ENCODE results near the gene DBH. TPM values are rescaled to one million over a fixed set of nuclear protein-coding genes. Genes with fewer than 3 reads are reported as not detected.

DBH gene
- total RNA-seq, 1 donor from 2014 or later: not detected

DNA sequence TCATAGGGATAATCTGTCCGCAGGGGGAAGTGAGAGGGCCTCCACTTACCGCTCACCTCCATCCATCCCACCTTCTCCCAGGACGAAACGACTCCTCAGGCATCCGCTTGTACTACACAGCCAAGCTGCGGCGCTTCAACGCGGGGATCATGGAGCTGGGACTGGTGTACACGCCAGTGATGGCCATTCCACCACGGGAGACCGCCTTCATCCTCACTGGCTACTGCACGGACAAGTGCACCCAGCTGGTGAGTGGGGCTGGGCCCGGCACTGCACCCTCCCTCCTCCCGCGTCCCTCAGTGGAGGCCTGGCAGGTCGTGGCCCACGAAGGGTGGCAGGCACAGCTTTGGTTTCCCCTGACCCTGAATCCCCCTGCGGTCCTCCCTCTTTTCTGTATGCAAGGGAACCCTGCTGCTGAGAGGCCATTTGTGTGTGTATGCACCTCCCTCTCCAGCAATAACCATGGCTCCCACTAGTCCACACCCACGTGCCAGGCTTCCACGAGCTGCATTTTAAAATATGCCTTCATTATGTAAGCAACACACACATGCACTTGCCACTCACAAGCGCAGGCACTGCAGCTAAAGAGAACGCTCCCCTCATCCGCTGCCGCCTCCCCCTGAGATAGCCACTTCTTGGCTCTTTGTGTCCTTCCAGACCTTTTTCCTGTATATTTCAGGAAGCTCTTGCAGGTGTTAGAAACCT, 11.8 kb downstream of the DBH start:
- Histone ChIP-seq H3K9ac (ENCODE audit: low read depth in 1 of 3, low read length in 3 of 3) (no peak overlapping the region), H3K36me3 (ENCODE audit: control insufficient read depth in 3 of 3, insufficient read depth in 3 of 3, low read length in 3 of 3) (no peaks in the 10 kb centered on the region), H3K27me3 (ENCODE audit: control insufficient read depth in 3 of 3, insufficient read depth in 3 of 3, low read length in 3 of 3) (peaks cover 14 to 55% (median 45%) of the 10 kb centered on the region in 3 donors), H3K4me1 (ENCODE audit: control insufficient read depth in 3 of 3, insufficient read depth in 3 of 3, low read length in 3 of 3) (peaks cover 0 to under 1% (median 0%) of the 10 kb centered on the region in 3 donors), H3K9me3 (ENCODE audit: control insufficient read depth in 3 of 3, low read length in 3 of 3) (no peaks in the 10 kb centered on the region), H3K4me3 (ENCODE audit: low read length in 3 of 3) (no peak overlapping the region), H3K27ac (ENCODE audit: low read depth, low read length) (no peak overlapping the region)

DNA sequence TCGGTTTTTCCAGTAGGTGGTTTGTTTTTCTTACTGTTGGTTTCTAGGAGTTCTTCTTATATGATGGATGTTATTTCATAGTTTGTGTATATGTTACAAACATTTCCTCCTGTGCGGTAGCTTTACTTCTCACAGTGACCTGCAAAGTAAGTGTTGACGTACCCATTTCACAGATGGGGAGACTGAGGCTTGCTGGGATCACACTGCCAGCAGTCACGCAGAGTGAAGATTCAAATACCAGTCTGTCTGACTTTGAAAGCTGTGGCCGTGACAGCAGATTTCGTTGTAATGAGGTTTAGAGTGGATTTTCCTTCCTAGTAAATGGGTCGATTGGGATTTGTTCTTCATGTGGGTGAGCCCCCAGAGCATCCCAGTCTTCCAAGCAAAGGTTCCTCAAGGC, 13.0 kb downstream of the DBH start:
- Histone ChIP-seq H3K27me3 (ENCODE audit: control insufficient read depth in 3 of 3, insufficient read depth in 3 of 3, low read length in 3 of 3) (peaks cover 18 to 63% (median 54%) of the 10 kb centered on the region in 3 donors), H3K9me3 (ENCODE audit: control insufficient read depth in 3 of 3, low read length in 3 of 3) (no peaks in the 10 kb centered on the region), H3K4me3 (ENCODE audit: low read length in 3 of 3) (no peak overlapping the region), H3K9ac (ENCODE audit: low read depth in 1 of 3, low read length in 3 of 3) (no peak overlapping the region), H3K27ac (ENCODE audit: low read depth, low read length) (no peak overlapping the region), H3K36me3 (ENCODE audit: control insufficient read depth in 3 of 3, insufficient read depth in 3 of 3, low read length in 3 of 3) (no peaks in the 10 kb centered on the region), H3K4me1 (ENCODE audit: control insufficient read depth in 3 of 3, insufficient read depth in 3 of 3, low read length in 3 of 3) (no peaks in the 10 kb centered on the region)

DNA sequence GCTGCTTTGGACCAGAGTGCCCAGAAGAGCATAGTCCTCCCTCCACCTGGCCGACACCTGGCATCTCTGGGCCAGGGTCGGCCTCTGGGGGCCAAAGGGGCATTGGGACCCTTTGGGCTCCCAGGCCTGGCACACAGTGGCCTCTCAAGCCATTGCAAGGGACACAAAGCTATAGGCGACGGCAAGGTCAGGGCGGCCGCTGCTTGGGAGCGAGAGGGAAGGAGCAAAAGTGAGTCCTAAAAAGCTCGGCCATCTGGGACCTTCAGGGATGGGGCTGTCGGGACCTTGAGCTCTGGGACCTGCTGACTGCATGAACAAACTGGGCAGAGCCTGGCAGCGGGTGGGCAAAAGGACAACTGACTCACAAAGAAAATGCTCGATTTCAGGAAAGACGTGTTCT, 13.9 kb downstream of the DBH start:
- peaks cover 21 to 67% (median 58%) of the 10 kb centered on the region in 3 donors for H3K27me3 ChIP-seq (ENCODE audit: control insufficient read depth in 3 of 3, insufficient read depth in 3 of 3, low read length in 3 of 3)

DNA sequence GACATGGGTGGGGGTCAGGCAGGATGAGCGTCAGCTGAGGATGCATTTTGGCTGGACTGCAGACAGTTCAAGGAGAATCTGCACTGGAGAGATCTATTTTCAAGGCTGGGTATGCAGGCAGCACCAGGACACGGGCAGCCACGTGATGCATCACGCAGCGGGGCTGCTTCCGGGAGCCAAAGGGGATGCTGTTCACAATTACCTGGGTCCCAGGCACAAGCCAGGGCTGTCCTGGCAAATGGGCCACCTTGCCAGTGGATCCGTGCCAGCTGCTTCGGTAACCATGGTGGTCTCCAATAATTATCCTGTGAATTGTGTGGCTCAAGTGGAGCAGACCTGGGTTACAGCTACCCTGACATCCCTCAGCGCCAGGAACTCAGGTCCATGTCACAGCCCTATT, 17.5 kb downstream of the DBH start:
- Histone ChIP-seq H3K4me3 (ENCODE audit: low read length in 3 of 3) (no peak overlapping the region), H3K4me1 (ENCODE audit: control insufficient read depth in 3 of 3, insufficient read depth in 3 of 3, low read length in 3 of 3) (peaks cover 5 to 8% (median 7%) of the 10 kb centered on the region in 3 donors), H3K9ac (ENCODE audit: low read depth in 1 of 3, low read length in 3 of 3) (no peak overlapping the region), H3K27me3 (ENCODE audit: control insufficient read depth in 3 of 3, insufficient read depth in 3 of 3, low read length in 3 of 3) (peaks cover 48 to 83% (median 61%) of the 10 kb centered on the region in 3 donors), H3K27ac (ENCODE audit: low read depth, low read length) (no peak overlapping the region), H3K9me3 (ENCODE audit: control insufficient read depth in 3 of 3, low read length in 3 of 3) (no peaks in the 10 kb centered on the region), H3K36me3 (ENCODE audit: control insufficient read depth in 3 of 3, insufficient read depth in 3 of 3, low read length in 3 of 3) (no peaks in the 10 kb centered on the region)

More for the DNA sequence above, 13.9 kb downstream of the DBH start:
- Histone ChIP-seq H3K27ac (ENCODE audit: low read depth, low read length) (no peak overlapping the region), H3K9me3 (ENCODE audit: control insufficient read depth in 3 of 3, low read length in 3 of 3) (no peaks in the 10 kb centered on the region), H3K4me3 (ENCODE audit: low read length in 3 of 3) (no peak overlapping the region), H3K4me1 (ENCODE audit: control insufficient read depth in 3 of 3, insufficient read depth in 3 of 3, low read length in 3 of 3) (no peaks in the 10 kb centered on the region), H3K9ac (ENCODE audit: low read depth in 1 of 3, low read length in 3 of 3) (no peak overlapping the region), H3K36me3 (ENCODE audit: control insufficient read depth in 3 of 3, insufficient read depth in 3 of 3, low read length in 3 of 3) (no peaks in the 10 kb centered on the region)

DNA sequence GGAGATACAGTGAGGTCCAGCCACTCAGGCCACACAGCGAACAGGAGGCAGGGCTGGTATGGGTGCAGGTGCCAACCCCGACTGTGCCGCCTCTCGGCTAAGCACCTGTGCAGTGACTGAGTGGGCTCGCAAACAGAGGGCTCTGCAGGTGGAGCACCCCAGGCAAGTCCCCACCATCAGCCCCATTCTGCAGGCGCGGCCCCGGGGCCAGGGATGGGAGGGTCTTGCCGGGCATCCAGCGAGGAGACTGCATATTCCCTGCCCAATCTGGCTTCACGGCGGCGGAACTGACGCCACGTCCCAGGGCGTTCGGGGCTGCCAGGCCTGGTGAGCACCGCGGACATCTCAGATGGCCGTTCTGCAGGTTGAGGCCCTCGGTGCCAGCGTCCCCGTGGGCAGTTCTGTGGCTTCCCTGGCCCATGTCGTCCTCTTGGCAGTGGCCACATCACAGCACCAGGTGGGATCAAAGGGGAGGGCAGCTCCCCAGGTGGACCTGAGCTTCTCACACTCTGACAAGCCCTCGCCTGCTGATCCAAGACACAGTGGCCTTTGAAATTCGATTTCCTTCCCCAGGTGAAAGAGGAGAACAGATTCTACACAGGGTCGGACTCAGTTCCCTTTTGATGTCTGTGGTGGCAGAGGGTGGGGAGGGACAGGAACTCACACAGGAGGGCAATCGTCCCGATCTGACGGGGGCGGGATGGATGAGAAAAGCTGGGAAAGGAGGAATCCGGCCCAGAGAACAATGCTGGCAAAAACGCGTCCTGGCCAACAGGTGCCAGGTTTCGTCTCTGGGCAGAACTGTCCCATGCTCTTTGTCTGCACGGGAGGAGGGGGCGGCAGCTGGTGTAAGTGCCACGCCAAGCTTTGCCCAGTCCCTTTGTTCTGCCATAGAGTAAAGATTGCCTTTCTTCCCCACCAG, 18.8 kb downstream of the DBH start:
- no peaks in the 10 kb centered on the region for H3K9me3 ChIP-seq (ENCODE audit: control insufficient read depth in 3 of 3, low read length in 3 of 3)
- peaks cover 60 to 85% (median 67%) of the 10 kb centered on the region in 3 donors for H3K27me3 ChIP-seq (ENCODE audit: control insufficient read depth in 3 of 3, insufficient read depth in 3 of 3, low read length in 3 of 3)
- no peak overlapping the region for H3K4me3 ChIP-seq (ENCODE audit: low read length in 3 of 3)
- peaks cover 7 to 17% (median 14%) of the 10 kb centered on the region in 3 donors for H3K4me1 ChIP-seq (ENCODE audit: control insufficient read depth in 3 of 3, insufficient read depth in 3 of 3, low read length in 3 of 3)
- H3K9ac ChIP-seq (ENCODE audit: low read depth in 1 of 3, low read length in 3 of 3): no peak overlapping the region
- no peaks in the 10 kb centered on the region for H3K36me3 ChIP-seq (ENCODE audit: control insufficient read depth in 3 of 3, insufficient read depth in 3 of 3, low read length in 3 of 3)
- H3K27ac ChIP-seq (ENCODE audit: low read depth, low read length): no peak overlapping the region

DNA sequence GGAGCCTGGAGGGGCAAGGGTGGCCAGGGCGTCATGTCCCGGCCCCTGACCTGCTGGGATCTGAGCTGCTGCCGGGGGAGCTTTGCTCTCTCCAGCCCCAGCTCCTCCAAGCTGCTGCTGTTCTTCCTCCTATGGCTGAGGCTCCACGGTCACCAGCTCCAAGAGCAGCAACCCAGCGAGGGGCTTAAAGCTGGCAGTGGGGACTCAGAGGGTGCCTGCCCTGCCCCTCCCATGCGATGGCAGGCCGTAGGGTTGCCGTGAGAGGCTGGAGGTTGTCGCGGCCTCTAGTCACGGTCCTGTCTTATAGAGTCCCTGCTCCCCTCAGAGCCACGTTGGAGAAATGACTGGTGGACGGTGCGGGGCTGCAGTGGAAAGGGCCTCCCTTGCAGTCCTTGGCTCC, 19.5 kb downstream of the DBH start:
- Histone ChIP-seq H3K27me3 (ENCODE audit: control insufficient read depth in 3 of 3, insufficient read depth in 3 of 3, low read length in 3 of 3) (peaks cover 62 to 88% (median 74%) of the 10 kb centered on the region in 3 donors), H3K4me1 (ENCODE audit: control insufficient read depth in 3 of 3, insufficient read depth in 3 of 3, low read length in 3 of 3) (peaks cover 7 to 17% (median 14%) of the 10 kb centered on the region in 3 donors), H3K9me3 (ENCODE audit: control insufficient read depth in 3 of 3, low read length in 3 of 3) (no peaks in the 10 kb centered on the region), H3K27ac (ENCODE audit: low read depth, low read length) (no peak overlapping the region), H3K9ac (ENCODE audit: low read depth in 1 of 3, low read length in 3 of 3) (no peak overlapping the region), H3K4me3 (ENCODE audit: low read length in 3 of 3) (no peak overlapping the region), H3K36me3 (ENCODE audit: control insufficient read depth in 3 of 3, insufficient read depth in 3 of 3, low read length in 3 of 3) (no peaks in the 10 kb centered on the region)

DNA sequence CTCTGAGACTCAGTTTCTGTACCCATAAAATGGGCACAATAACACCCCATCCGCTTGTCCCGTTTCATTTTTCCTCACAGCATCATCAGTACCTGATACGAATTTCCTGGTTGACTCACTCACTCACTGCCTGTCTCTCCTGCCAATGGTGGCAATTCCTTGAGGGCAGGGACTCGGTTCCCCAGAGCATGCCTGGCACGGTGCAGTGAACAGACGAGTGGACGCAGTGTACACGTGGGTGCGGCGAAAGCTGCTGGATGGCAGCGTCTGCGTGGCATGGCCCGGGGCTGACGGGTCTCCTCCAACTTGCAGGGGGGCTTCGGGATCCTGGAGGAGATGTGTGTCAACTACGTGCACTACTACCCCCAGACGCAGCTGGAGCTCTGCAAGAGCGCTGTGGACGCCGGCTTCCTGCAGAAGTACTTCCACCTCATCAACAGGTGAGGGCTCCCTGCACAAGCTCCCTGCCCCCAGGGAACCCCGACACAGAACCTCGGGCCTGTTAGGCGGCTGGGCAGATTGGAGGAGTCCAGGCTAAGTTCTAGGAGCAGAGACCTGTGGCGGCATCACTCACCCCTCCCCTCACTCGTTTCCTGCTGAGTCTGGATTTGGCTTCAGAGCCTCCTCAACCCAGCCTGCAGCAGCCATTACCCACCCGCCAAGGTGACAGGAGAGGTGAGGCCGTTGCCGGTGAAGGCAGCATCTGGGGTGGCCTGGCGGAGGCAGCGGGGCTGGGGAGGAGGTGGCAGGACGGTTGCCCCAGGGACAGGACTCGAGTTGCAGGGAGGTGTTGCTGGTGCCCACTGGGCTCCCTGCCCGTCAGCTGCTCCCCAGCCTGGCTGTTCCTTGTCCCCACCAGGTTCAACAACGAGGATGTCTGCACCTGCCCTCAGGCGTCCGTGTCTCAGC, 20.3 kb downstream of the DBH start:
- H3K9me3 ChIP-seq (ENCODE audit: control insufficient read depth in 3 of 3, low read length in 3 of 3): no peaks in the 10 kb centered on the region
- no peak overlapping the region for H3K9ac ChIP-seq (ENCODE audit: low read depth in 1 of 3, low read length in 3 of 3)
- H3K4me1 ChIP-seq (ENCODE audit: control insufficient read depth in 3 of 3, insufficient read depth in 3 of 3, low read length in 3 of 3): peaks cover 7 to 17% (median 14%) of the 10 kb centered on the region in 3 donors
- H3K4me3 ChIP-seq (ENCODE audit: low read length in 3 of 3): no peak overlapping the region
- H3K27me3 ChIP-seq (ENCODE audit: control insufficient read depth in 3 of 3, insufficient read depth in 3 of 3, low read length in 3 of 3): peaks cover 65 to 85% (median 72%) of the 10 kb centered on the region in 3 donors
- H3K27ac ChIP-seq (ENCODE audit: low read depth, low read length): no peak overlapping the region
- H3K36me3 ChIP-seq (ENCODE audit: control insufficient read depth in 3 of 3, insufficient read depth in 3 of 3, low read length in 3 of 3): no peaks in the 10 kb centered on the region

DNA sequence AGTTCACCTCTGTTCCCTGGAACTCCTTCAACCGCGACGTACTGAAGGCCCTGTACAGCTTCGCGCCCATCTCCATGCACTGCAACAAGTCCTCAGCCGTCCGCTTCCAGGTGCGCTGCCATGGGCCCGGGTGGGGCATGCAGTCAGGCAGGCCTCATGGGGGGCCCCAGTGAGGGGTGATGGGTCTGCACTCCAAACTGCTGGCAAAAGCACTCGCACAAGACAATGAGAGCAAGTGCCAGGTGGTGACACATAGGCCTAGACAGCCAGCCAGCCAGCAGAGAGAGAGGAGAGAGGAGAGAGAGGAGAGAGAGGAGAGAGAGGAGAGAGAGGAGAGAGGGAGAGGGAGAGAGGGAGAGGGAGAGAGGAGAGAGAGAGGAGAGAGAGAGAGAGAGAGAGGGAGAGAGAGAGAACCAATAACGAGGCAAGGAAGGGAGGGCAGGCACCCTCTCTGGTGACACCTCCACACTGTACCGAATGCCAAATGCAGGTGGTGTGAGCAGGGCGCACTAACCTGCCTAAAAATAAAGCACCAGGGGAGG, 21.0 kb downstream of the DBH start:
- Histone ChIP-seq H3K27ac (ENCODE audit: low read depth, low read length) (no peak overlapping the region), H3K36me3 (ENCODE audit: control insufficient read depth in 3 of 3, insufficient read depth in 3 of 3, low read length in 3 of 3) (no peaks in the 10 kb centered on the region), H3K27me3 (ENCODE audit: control insufficient read depth in 3 of 3, insufficient read depth in 3 of 3, low read length in 3 of 3) (peaks cover 65 to 87% (median 76%) of the 10 kb centered on the region in 3 donors), H3K9ac (ENCODE audit: low read depth in 1 of 3, low read length in 3 of 3) (no peak overlapping the region), H3K9me3 (ENCODE audit: control insufficient read depth in 3 of 3, low read length in 3 of 3) (no peaks in the 10 kb centered on the region), H3K4me3 (ENCODE audit: low read length in 3 of 3) (no peak overlapping the region), H3K4me1 (ENCODE audit: control insufficient read depth in 3 of 3, insufficient read depth in 3 of 3, low read length in 3 of 3) (peaks cover 7 to 17% (median 14%) of the 10 kb centered on the region in 3 donors)
